ENCODE data around the gene CPM.

CPM gene

DNA sequence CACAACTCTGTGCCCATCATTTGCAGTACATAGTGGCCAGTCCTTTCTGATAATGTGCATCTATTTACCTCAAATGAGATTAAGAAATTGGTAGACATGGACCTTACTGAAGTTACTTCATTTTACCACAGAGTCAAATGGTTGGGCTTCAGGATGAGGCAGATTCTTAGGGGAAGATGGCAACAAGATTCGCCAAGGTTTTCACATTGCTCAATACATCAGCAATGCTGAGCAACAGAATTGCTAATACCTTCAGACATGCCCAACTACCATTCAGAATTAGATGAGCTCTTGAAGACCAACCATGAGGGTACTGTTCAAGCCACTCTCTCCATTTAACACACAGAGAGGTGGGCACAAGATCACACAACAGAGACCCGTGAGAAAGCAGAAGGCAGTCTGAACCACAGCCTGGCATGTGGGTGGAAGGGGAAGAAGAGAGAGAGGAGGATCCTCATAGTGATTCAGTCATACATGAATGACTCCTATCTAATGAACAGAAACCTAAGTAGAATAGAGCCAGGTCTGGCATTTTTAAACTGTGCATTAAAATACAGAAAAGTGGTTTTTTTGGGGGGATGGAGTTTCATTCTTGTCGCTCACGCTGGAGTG is 28.5 kb downstream of the CPM start:
- DNase-seq (ENCODE audit: low spot score) = no peak

DNA sequence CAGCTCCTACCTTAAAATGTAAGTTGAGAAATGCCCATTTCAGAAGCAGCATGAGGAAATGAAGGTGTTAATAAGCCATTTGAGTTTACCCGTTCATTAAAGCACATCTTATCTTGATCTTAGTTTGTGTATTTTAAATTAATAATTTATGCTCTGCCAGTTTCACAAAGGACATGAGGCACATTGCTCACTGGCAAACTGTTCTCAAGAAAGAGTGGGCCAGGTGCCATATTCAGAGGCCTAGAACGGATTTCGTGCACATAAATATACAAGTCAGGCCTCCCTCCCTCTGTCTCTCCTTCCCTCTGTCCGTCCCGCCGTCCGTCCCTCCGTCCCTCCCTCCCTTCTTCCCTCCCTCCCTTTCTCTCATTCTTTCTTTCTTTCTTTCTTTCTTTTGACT is 29.5 kb downstream of the CPM start:
- DNase-seq (ENCODE audit: low spot score) = no peak

DNA sequence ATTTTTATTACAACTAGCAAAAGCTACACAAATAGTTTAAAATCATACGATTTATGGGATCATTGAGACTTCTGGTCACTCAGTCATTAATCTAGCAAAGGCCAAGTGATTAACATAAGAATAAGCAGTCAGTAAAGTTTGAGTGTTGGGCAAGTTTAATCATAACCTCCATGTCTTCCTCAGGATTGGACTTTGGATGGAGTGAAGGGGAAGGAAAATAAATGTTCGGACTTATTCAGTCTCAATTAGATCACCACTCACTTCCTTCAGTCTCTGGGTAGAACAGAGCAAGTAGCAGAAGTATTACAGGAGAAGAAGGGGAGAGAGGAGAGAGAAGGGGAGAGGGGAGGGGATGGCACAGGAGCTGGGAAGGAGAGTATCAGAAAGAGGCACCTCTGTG is 31.4 kb downstream of the CPM start:
- DNase-seq (ENCODE audit: low spot score) = no peak

DNA sequence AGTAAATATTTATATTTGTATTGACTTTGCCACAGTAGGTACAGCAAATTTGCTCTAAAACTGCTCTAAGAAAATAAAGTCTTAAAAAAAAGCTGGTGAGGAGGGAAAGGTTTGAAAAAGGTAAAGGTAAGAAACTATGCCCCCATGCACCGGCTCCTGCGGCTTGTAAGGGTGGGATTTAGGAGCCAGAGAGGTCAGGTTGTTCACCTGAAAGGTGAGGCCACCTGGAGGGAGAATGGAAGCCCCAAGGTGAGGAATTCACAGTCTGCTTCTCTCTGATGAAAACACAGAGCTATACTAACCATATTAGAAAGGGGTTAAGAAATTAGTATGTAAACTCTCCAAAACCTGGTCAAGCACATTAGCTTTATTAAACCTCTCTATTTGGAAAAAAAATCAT is 31.8 kb downstream of the CPM start:
- DNase-seq (ENCODE audit: low spot score) = no peak

DNA sequence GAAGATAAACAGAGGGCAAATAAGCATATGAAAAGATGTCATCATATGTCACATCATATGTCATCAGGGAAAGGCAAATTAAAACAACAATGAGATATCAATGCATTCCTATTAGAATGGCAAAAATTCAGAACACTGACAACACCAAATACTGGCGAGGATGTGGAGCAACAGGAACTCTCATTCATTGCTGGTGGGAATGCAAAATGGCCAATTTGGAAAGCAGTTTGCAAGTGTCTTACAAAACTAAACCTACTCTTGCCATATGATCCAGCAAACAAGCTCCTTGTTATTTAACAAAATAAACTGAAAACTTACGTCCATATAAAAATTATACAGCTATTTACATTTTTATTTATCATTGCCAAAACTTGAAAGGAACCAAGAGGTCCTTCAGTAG is 32.7 kb downstream of the CPM start:
- no peak for DNase-seq (ENCODE audit: low spot score)

DNA sequence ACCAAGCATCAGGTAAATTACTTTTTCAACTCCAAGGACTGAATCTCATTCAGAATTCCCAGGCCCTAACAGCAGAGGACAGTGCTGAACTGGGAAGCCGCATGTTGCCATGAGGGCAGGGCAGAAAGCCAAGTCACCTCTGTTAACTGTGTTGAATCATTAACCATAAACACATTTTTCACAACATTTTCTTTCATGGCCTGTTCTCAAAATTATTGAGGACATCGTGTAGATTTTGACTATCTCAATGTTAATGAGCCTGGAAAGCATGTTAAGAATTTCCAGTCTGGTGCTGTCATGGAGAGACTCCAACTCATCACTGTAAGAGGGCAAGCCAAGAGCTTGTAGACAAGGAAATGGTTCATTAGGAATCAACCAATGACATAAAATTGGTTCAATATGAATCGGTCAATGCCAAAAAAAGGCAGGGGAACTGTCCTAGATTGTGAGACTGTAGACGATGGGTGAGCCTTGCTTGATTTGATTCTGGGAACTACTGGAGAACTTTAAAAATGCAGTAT is 33.7 kb downstream of the CPM start:
- DNase-seq (ENCODE audit: low spot score) = no peak

DNA sequence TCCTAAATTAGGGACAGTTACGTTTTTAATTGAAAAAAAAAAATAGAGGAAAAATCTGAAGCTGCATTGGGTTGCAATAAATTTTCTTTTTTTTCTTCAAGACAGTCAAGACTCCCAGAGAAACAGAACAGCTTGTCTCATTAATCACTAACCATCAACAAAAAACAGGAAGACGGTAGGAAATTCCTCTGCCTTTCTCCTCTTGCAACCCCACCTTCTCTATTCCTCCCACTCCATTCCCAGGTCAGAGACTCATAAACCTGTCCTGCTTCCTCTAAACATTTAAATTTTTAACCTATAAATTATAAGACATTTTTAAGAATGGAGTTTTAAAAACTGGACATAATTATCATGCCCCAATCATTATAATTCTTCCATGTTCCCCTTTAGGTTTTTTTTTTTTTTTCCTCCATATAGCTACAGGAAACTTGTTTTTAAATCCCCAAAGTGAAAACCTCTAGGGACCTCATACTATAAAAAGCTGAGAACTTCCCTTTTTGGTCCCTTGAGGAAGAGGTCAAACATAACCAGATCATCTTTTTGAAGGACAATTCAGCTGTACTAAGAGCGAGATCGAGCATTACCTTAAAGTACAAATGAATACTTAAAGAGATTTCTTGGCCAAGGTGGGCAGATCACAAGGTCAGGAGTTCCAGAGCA is 36.0 kb downstream of the CPM start:
- DNase-seq (ENCODE audit: low spot score) = no peak

DNA sequence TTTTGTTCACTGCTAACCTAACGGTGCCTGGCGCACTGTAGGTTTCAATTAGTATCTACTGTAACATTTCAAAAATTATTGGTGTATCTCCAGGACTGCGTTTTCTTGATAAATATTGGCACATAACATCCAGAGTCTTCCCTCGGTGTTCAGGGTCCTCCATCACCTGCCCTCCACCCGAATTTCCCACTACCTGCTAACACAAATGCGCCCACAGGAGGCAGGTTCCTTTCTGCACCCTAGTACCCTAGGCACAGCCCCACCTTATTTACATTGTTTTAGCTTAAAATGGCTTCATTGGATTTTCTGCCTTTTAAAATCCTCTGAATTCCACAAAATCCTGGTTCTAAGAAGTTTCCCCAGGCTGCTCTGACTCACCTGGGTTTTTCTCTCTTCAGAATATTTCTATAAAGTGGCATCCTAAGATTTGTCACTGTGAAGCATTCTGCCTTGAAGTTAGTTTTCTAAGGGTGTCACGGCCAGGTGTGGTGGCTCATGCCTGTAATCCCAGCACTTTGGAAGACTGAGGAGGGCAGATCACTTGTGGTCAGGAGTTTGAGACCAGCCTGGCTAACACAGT is 38.6 kb downstream of the CPM start:
- DNase-seq (ENCODE audit: low spot score) = no peak

DNA sequence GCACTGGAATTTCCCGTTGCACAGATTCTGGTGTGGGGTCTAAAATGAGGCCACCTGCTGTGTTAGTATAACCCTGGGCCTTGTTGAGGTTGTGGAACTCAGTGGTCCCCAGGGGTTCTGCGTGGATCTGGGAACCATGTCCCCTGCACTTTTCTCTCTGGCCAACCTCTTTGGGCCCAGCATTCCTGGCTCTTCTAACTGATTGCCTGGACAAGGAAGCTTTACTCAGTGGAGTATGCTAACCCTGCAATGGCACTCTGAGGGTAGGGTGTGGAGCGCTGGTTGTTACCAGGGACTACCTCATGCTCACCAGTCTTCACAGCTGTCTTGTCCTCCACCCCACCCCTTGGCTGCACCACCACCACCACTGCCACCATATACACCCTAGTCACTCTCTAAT is 39.2 kb downstream of the CPM start:
- DNase-seq (ENCODE audit: low spot score) = no peak

DNA sequence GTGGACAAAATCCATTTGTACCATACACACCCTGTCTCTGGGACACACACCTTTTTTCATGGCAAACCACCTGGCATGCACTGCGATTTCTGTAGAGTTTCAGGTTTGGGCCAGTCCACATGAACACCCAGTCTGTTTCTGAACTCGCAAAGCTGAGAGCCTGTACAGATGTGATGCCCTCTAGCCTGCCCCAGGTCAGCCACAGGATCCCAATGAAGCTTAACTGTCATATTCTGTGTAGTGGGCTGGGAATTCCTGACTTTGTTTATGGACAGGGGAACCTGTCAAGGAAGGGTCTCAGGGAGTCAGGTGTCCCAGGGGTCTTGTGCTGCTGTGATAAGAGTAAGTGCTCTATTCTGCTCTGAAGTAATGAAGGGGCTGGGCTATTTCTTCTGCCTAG is 39.8 kb downstream of the CPM start:
- DNase-seq (ENCODE audit: low spot score) = no peak

DNA sequence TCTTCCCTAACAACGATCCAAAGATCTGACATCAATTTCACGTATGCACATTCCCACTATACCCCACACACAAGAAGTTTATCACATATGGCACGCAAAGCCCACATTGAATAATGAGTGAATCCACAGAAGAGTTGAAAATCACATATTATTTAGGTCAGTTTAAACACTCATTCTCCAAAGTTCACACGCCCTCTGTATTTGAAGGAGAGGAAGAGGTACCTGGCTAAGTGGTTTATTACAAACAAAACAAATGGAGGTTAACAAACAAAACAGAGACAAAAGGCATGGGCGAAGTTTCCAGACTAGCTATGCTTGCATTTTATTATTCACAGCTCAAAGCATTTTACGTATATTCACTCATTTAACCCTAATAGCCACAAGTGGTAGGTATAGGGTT is 41.8 kb downstream of the CPM start:
- DNase-seq (ENCODE audit: low spot score) = no peak

DNA sequence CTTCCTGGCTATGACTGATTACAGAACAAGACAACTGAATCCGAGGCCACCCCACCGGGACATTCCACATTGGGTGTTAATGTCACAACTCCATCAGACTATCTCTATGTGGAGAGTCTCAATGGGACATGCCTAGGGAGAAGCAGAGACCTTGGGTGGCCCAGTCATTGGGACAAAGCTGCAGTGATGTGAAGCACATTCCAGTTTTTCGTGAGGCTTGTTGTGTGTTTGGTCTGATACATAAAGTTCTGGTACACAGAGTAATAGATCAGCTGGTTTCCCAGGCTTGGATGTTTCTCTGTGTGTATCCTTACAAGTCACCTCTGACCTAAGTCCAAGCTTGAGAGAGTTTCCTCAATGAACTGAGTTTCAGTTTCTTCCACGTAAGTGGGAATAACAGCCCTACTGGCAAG is 42.3 kb downstream of the CPM start:
- DNase-seq (ENCODE audit: low spot score) = no peak

DNA sequence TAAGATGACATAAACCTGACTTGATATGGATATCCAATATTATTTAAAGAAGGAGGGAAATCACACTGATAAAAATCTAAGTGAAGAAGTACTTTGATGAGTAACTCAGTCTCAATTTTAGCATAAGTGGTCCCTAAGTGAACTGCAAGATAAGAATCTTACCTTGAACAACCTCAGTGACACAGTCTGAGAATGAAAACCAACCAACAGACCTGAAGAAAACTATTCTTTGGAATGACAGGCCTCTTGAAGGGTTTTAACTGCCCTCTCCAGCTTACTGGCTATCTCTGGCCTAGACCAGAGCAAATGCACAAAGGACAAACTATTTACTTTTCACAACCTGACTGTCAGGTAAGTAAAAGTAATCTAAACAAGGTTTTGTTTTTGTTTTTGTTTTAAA is 44.7 kb downstream of the CPM start:
- peak; percentile 72 for DNase-seq (ENCODE audit: low spot score)

DNA sequence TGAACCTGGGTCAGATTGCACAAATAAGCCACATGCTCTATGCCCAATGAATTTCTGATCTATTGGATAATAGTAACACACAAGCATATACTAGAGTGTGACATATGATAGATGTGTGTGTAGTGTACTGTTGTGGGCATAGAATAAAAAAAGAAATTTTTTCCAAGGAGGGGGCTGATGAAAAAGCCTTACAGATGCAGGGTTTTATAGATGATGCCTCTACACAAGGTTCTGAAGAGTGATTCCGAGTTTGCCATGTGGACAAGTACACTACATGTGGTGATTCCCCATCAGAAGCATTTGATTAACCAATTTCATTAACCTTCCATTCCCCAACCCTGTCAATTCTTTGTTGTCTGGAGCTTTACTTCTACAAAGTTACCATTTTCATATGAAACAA is 45.3 kb downstream of the CPM start:
- DNase-seq (ENCODE audit: low spot score) = no peak

DNA sequence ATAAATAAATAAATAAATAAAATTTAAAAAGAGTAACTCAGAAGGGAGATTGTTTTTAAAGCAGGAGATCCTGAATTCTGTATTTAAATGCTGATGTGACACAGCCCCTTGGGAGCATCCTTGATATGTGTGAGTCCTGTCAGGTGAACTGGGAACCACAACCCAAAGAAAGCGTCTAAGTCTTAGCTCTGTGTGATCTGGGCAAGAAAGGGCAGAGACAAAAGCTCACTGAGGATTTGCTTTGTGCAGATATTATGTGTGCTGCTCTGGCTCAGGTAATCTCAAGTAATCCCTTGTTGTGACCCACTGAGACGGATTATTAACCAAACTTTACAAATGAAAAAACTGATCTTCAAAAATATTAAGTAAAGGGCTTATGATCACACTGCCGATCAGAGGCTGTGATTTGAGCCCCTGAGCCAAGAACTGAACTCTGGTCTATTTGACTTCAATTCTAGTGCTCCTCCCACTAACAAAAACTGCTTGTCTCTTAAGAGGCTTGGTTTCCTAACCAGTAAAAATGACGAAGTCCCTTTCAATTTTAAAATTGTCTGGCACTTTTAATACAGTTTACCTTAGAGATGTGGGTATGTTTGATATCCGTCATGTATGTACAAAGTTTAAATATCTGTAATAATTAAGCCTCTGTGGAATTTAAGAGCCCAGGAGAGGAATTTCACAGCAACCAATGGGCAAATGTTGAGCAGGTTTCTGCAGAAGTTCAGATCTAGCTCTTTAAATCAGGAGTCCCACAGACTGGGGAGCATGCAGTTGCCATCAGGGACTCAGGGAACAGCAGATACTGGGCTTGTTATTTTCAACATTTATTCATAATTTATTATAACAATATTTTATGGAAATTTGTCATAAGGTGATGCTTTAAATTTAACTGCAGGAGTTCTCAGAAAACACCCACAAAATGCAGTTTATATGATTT is 46.1 kb downstream of the CPM start:
- no peak for DNase-seq (ENCODE audit: low spot score)

DNA sequence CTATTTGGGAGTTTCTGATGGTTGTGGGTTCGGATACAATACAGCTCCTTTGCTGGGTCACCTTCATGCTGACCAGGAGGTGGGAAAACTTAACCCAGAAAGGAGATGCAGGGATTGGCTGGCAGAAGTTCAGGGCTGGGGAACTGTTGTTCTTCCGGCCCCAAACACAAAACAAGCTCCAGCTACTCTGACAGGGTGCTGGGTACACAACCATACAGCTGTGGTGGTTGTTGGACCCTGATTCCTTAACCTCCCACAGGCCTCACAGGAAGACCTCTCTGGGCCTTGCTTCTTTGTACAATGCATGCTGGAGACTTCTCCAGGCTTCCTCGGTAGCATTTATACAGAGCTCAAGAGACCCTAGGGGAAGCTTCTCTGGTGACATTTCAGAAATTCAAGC is 47.6 kb downstream of the CPM start:
- DNase-seq (ENCODE audit: low spot score) = no peak

DNA sequence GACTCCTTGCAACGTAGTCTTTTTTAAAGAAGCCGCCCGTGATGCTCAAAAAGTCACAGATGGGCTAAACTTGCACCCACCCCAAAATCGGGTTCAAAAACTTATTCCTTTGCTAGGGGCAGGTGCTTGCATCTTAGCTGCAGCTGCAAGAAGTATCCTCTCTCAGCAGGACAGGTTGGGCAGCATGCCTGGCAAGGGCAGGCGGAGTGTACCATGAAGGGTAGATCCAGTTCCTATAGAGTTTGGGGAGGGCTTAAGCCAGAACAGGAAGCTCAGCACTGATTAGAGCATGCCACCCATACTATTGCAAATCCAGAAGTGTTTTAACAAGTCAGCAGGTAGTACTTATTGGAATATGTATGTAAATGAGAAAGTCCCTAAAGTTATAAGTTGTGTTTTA is 48.7 kb downstream of the CPM start:
- DNase-seq (ENCODE audit: low spot score) = no peak

DNA sequence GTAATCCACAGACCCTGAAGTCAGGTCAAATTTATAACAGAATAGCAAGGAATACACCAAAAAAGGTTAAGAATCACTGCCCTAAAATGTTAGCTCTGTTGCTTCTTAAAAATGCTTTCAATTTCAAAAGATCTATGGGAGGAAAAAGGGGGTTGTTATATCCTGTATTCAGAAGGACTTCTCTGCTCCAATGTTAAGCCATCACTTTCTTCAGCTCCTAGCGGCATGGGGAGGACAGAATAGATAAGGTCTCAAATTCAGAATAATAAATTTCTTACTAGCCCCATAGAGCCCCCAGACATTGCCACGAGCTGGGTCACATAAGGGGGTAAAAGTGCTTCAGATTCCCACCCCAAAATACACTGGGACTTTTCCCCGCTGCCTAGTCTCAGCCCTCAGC is 49.8 kb downstream of the CPM start:
- DNase-seq (ENCODE audit: low spot score) = no peak

DNA sequence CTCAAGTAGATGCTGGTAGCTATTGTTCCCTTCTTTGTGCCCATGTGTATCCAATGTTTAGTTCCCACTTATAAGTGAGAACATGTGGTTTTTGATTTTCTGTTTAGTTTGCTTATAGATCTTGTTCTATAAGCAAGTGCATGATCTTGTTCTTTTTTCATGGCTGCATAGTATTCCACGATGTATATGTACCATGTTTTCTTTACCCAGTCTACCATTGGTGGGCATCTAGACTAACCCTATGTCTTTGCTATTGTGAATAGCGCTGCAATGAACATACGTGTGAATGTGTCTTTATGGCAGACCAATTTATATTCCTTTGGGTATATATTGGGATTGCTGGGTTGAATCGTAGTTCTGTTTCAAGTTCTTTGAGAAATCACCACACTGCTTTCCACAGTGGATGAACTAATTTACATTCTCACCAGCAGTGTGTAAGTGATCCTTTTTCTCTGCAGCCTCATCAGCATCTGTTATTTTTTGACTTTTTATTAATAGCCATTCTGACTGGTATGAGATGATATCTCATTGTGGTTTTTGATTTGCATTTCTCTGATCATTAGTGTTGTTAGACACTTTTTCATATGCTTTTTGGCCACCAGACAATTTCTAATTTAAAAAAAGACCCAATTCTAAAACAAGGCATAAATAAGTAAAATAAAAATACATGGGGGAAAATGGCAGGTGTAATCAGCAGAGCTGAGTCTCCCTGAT is 50.6 kb downstream of the CPM start:
- DNase-seq (ENCODE audit: low spot score) = no peak

DNA sequence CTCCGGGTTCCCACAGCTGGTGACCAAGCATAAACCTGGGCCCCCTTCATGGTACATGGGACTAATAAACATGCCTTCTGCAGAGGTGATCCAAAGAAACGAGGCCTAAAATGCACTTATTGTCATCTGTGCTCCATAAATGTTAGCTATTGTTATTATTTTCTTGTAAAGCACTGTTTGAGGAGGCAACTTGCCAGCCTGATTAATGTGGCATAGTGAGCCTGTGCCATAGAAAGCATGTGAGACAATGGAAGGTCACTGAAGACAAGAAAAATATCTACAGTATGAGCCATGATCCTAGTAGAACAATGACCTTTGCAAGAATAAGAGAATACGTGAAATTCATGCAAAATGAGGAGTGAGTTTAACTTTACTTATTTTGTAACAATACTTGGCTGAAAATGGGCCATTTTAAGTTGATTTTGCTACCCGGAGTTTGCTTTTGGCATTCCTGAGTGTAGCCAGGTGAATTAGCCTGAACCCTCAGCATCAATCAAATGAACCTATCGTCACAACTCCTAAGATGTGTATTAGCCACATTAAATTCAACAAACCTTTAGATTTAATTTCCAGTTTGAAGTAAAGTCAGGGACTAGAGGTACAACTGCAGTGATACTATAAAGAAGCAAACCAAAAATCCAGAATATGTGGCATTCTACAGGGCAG is 52.2 kb downstream of the CPM start:
- DNase-seq (ENCODE audit: low spot score) = no peak

DNA sequence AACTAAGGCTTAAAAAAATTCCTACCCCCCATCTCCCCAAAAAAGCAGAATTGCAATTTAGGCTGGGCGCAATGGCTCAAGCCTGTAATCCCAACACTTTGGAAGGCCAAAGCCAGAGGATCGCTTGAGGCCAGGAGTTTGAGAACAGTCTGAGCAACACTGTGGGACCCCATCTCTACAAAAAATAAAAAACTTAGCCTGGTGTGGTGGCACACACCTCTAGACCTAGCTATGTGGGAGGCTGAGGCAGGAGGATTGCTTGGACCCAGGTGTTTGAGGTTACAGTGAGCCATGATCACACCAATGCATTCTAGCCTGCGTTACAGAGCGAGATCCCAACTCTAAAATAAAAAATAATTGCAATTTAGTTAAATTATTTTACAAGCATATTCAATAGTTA is 54.1 kb downstream of the CPM start:
- DNase-seq (ENCODE audit: low spot score) = no peak
